Tibial nerve (tissue), 3 donors: ENCODE results near the gene ACBD6.

Experiments
- CTCF ChIP-seq, 5 experiments: fragments of 200-600 bp in 3 of 5; fragments of 450-650 bp in 2 of 5; sonication (generic) in 3 of 5; IDR thresholded peaks; one replicate each; pipeline ENCODE4 v1.5.1; 2016 to 2019; ENCODE audit warnings: antibody characterized with exemption in 5 of 5, mild to moderate bottlenecking in 3 of 5, moderate library complexity in 2 of 5
- POLR2A ChIP-seq, 2 donors: fragments of 450-650 bp; IDR thresholded peaks; one replicate each; pipeline ENCODE4 v1.6.1; 2017; ENCODE audit warnings: antibody characterized with exemption in 2 of 2, mild to moderate bottlenecking in 2 of 2, moderate library complexity in 2 of 2

GRCh38 chr1:180425952-180426351 is 76.4 kb downstream of the ACBD6 start:
- no peak for TF ChIP-seq CTCF (IDR thresholded peaks at IDR 0.05)
- no peak for TF ChIP-seq POLR2A (IDR thresholded peaks at IDR 0.05)
